Measurements from ENCODE around the gene USP16. TPM values are rescaled to one million over a fixed set of nuclear protein-coding genes. Genes with fewer than 3 reads are reported as not detected.

The USP16 gene
- total RNA-seq, 2 donors from 2014 or later = 19.9 to 22.0 TPM

- Mint-ChIP-seq H3K4me3 (peak overlapping the region; percentile 51), H3K4me1 (peaks cover 4% of the 10 kb centered on the region), H3K27me3 (ENCODE audit: insufficient read depth) (no peaks in the 10 kb centered on the region), H3K27ac (peak overlapping the region; percentile 85), H3K9me3 (peaks cover 5% of the 10 kb centered on the region), H3K36me3 (ENCODE audit: low read depth) (no peaks in the 10 kb centered on the region)
- H3K4me3 ChIP-seq (ENCODE audit: low read length) = no peak overlapping the region
- H3K27me3 ChIP-seq (ENCODE audit: control insufficient read depth, insufficient read depth, low read length, poor library complexity, severe bottlenecking) = no peaks in the 10 kb centered on the region
- H3K9me3 ChIP-seq (ENCODE audit: control insufficient read depth, low read length) = no peaks in the 10 kb centered on the region
- no peak overlapping the region for H3K9ac ChIP-seq (ENCODE audit: extremely low read depth, low read length, poor library complexity, severe bottlenecking)
- H3K27ac ChIP-seq (ENCODE audit: low read depth, low read length) = no peak overlapping the region
- TF ChIP-seq, protein P1, sequence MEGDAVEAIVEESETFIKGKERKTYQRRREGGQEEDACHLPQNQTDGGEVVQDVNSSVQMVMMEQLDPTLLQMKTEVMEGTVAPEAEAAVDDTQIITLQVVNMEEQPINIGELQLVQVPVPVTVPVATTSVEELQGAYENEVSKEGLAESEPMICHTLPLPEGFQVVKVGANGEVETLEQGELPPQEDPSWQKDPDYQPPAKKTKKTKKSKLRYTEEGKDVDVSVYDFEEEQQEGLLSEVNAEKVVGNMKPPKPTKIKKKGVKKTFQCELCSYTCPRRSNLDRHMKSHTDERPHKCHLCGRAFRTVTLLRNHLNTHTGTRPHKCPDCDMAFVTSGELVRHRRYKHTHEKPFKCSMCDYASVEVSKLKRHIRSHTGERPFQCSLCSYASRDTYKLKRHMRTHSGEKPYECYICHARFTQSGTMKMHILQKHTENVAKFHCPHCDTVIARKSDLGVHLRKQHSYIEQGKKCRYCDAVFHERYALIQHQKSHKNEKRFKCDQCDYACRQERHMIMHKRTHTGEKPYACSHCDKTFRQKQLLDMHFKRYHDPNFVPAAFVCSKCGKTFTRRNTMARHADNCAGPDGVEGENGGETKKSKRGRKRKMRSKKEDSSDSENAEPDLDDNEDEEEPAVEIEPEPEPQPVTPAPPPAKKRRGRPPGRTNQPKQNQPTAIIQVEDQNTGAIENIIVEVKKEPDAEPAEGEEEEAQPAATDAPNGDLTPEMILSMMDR (conservative IDR thresholded peaks at IDR 0.05) = no peak
- no peaks in the 10 kb centered on the region for H3K4me1 ChIP-seq (ENCODE audit: control insufficient read depth, insufficient read depth, low read length)
- WGBS, 2 experiments (ENCODE audit: insufficient coverage in 1 of 2, insufficient read length in 1 of 2) = 92 to 100% methylated on average over 2 to 5 of the region's 6 CpGs
- no peaks in the 10 kb centered on the region for H3K36me3 ChIP-seq (ENCODE audit: control insufficient read depth, insufficient read depth, low read length)
- no peak for DNase-seq
These were observed 53.2 kb downstream of the USP16 start for GRCh38 chr21:29077651-29078090.

DNA sequence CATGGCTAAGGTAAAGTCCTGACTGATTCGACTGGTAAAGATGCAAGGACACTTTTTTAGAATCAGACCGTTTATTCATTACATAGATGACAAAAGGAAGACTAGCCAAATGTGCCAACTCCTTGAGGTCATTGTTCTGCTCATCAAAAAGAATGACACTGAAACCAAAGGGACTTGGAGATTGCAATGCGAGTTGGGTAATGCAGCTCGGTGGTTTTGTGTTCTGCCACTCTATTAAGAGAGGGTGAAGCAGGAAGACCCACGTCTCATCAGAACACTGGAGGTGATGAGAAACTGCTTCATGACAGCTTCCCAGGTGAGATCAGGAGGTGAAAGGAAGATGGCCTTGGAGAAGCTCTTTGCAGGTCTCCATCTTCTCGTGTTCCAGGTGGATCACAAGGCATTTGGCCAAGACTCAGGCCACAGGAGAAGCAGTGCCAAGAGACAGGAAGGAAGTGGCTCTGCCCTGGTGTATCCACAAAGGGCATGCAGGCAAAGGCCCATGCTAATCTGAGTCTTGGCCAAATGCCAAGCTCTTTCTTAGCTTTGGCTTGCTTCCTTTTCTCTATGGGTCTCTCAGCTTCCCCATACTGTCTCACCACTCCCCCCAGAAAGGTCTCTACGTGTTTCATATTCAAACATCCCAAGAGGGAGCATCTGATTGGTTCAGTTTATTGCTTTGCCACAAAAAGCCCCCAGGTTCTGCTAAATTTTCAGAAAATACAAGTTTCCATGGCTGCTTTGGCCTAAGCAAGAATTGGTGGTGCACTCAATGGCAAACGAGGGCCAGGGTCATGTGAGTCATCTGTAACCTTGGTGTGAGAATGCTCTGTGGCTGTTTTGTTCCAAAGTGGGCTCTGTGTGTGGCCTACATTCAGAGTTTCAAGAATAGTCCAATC, 54.6 kb downstream of the USP16 start:
- H3K9ac ChIP-seq (ENCODE audit: extremely low read depth, low read length, poor library complexity, severe bottlenecking) = no peak overlapping the region
- no peaks in the 10 kb centered on the region for H3K9me3 ChIP-seq (ENCODE audit: control insufficient read depth, low read length)
- Mint-ChIP-seq H3K9me3 (peaks cover 5% of the 10 kb centered on the region), H3K36me3 (ENCODE audit: low read depth) (no peaks in the 10 kb centered on the region), H3K4me3 (no peak overlapping the region), H3K27me3 (ENCODE audit: insufficient read depth) (no peaks in the 10 kb centered on the region), H3K27ac (no peak overlapping the region), H3K4me1 (peaks cover 3% of the 10 kb centered on the region)
- no peak overlapping the region for H3K4me3 ChIP-seq (ENCODE audit: low read length)
- H3K36me3 ChIP-seq (ENCODE audit: control insufficient read depth, insufficient read depth, low read length) = no peaks in the 10 kb centered on the region
- no peak overlapping the region for H3K27ac ChIP-seq (ENCODE audit: low read depth, low read length)
- H3K27me3 ChIP-seq (ENCODE audit: control insufficient read depth, insufficient read depth, low read length, poor library complexity, severe bottlenecking) = no peaks in the 10 kb centered on the region
- TF ChIP-seq, protein P1 (conservative IDR thresholded peaks at IDR 0.05) = no peak
- WGBS, 2 experiments (ENCODE audit: insufficient coverage in 1 of 2, insufficient read length in 1 of 2) = 89% methylated on average over 8 of the region's 8 CpGs
- DNase-seq = no peak
- no peaks in the 10 kb centered on the region for H3K4me1 ChIP-seq (ENCODE audit: control insufficient read depth, insufficient read depth, low read length)

GRCh38 chr21:29080454-29080941, 56.0 kb downstream of the USP16 start:
- H3K27ac Mint-ChIP-seq = no peak overlapping the region
- no peaks in the 10 kb centered on the region for H3K36me3 ChIP-seq (ENCODE audit: control insufficient read depth, insufficient read depth, low read length)
- H3K4me3 Mint-ChIP-seq = no peak overlapping the region
- H3K9me3 ChIP-seq (ENCODE audit: control insufficient read depth, low read length) = no peaks in the 10 kb centered on the region
- TF ChIP-seq, protein P1 (conservative IDR thresholded peaks at IDR 0.05) = no peak
- H3K27ac ChIP-seq (ENCODE audit: low read depth, low read length) = no peak overlapping the region
- no peaks in the 10 kb centered on the region for H3K27me3 Mint-ChIP-seq (ENCODE audit: insufficient read depth)
- no peaks in the 10 kb centered on the region for H3K27me3 ChIP-seq (ENCODE audit: control insufficient read depth, insufficient read depth, low read length, poor library complexity, severe bottlenecking)
- 86 to 92% methylated on average over 5 to 6 of the region's 6 CpGs for WGBS, 2 experiments (ENCODE audit: insufficient coverage in 1 of 2, insufficient read length in 1 of 2)
- peaks cover 5% of the 10 kb centered on the region for H3K9me3 Mint-ChIP-seq
- peaks cover 5% of the 10 kb centered on the region for H3K4me1 Mint-ChIP-seq
- no peaks in the 10 kb centered on the region for H3K36me3 Mint-ChIP-seq (ENCODE audit: low read depth)
- no peak for DNase-seq
- no peak overlapping the region for H3K4me3 ChIP-seq (ENCODE audit: low read length)
- H3K4me1 ChIP-seq (ENCODE audit: control insufficient read depth, insufficient read depth, low read length) = no peaks in the 10 kb centered on the region
- no peak overlapping the region for H3K9ac ChIP-seq (ENCODE audit: extremely low read depth, low read length, poor library complexity, severe bottlenecking)
